ELF-1 (cell line): ENCODE data around the gene AQP9.
"Not testable (repeated sequence)": the region's sequence is repeated elsewhere in the genome, so short reads cannot be mapped to it uniquely, and the experiment has no call there.

Source experiments
- DNase-seq: peaks from one replicate; pipeline ENCODE4 v3.0.0-alpha.2; 2016; ENCODE audit warnings: low read depth, low spot score

AQP9 gene

GRCh38 chr15:58179741-58180381 lies 41.7 kb downstream of the AQP9 start:
- no peak for DNase-seq

- peak; percentile 81 for DNase-seq
These were observed 44.4 kb downstream of the AQP9 start for GRCh38 chr15:58182460-58183163.

GRCh38 chr15:58185439-58185838 lies 47.3 kb downstream of the AQP9 start:
- DNase-seq = no peak

DNA sequence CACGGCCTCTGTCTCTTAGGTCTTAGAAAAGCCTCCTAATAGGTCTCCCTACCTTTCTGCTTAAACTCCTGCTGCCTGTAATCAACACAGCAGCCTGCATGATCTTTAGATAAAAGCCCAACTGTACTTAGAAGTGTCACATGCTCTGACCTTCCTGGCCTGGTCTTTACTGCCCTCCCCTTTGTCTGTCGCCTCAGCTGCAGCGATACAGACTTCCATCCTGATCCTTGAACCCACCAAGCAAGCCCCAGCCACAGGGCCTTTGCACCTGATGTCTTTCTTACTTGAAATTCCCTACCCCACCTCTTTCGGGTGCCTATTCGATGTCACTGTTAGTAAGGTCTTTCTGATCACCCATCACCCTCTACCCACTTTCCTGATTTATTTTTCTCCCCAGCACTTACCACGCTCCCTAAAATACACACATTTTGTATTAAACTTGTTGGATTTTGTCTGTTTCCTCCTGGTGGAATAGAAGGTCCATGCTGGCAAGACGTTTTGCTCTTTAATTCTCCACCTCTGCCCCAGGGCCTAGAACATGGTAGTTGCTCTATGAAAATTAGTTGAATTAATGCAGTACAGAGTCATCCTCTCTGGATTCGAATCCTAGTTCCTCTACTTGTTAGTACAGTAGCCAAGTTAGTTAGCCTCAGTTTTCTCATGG lies 51.1 kb downstream of the AQP9 start:
- DNase-seq = no peak

GRCh38 chr15:58190419-58190818 lies 52.2 kb downstream of the AQP9 start:
- no peak for DNase-seq

- peak; percentile 47 for DNase-seq
These were observed 55.5 kb downstream of the AQP9 start for GRCh38 chr15:58193636-58194035.

- no peak for DNase-seq
These were observed 62.6 kb downstream of the AQP9 start for GRCh38 chr15:58200739-58201138.

DNA sequence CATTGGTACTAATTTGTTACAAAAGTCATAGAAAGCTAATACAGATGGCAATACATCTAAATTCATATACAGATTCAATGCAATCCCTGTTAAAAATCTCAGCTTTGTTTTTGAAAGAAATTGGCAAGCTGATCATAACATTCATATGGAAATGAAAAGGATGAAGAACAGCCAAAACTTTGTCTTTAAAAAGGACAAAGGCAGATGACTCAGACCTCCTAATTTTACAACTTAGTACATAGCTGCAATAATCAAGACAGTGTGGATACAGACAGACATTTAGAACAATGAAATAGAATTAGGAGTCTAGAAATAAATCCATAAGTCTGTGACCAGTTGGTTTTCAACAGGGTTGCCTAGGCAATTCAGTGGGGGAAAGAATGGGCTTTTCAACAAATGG lies 63.3 kb downstream of the AQP9 start:
- DNase-seq = no peak

DNA sequence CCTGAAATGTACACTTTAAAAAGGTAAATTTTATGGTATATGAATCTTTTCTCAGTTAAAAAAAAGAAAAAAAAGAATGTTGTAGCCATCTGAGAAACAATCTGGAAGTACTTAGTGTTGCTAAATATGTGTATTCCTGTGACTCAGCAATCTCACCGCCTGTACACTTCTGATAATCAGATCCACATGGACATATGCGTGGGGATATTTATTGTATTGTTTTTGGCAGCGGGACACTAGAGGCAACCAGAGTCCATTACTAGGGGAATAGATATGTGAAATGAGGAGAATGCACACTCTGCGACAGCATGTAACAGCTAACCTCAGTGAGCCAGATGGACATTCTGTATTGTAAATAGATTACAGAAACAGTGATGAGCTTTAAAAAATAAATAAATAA lies 65.4 kb downstream of the AQP9 start:
- DNase-seq = no peak

GRCh38 chr15:58206151-58206550 lies 68.0 kb downstream of the AQP9 start:
- DNase-seq = no peak

DNA sequence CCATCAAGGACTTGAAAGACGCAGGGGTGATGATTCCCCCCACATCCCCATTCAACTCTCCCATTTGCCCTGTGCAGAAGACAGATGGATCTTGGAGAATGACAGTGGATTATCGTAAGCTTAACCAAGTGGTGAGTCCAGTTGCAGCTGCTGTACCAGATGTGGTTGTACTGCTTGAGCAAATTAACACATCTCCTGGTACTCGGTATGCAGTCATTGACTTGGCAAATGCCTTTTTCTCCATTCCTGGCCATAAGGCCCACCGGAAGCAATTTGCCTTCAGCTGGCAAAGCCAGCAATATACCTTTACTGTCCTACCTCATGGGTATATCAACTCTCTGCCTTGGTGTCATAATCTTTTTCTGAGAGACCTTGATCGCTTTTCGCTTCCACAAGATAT lies 70.0 kb downstream of the AQP9 start:
- DNase-seq = not testable (repeated sequence)

GRCh38 chr15:58209007-58209481 lies 70.9 kb downstream of the AQP9 start:
- not testable (repeated sequence) for DNase-seq

DNA sequence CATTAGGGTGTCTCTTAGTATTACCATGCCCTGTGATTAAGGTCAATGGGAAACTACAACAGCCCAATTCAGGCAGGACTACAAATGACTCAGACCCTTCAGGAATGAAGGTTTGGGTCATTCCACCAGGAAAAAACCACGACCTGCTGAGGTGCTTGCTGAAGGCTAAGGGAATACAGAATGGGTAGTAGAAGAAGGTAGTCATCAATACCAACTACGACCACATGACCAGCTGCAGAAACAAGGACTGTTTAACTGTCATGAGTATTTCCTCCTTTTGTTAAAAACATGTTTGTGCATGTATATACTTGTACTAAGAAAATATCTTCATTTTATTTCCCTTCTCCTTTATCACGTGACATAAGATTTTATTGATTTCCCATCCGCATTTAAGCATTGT lies 71.8 kb downstream of the AQP9 start:
- not testable (repeated sequence) for DNase-seq

DNA sequence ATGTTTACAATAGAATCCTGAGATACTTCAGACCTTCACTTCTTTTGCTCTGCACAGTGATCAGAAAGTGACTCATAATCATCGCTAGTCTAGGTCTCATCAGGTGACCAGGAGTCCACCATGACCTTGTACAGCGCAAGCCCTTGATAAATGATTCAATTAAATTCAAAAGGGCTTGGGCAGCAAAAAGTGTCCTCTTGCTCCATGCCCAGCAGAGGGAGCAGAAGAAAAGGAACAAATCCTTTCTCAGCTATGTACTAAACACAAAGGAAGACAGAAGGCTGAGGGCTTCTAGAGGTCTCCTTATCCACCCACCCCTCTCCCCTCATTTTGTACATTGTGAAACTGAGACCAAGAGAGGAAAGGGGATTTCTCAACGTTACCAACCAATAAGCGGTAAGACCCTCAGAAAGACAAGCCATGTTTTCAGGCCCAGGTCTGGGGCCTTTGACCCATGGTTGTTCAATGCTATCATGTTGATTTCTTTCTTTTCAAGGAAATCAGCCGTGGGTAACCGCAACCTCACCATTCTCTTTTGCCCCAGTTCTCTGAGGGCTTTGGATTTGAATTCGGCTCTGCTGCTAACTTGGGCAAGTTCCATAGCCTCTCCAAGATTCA lies 74.8 kb downstream of the AQP9 start:
- no peak for DNase-seq

DNA sequence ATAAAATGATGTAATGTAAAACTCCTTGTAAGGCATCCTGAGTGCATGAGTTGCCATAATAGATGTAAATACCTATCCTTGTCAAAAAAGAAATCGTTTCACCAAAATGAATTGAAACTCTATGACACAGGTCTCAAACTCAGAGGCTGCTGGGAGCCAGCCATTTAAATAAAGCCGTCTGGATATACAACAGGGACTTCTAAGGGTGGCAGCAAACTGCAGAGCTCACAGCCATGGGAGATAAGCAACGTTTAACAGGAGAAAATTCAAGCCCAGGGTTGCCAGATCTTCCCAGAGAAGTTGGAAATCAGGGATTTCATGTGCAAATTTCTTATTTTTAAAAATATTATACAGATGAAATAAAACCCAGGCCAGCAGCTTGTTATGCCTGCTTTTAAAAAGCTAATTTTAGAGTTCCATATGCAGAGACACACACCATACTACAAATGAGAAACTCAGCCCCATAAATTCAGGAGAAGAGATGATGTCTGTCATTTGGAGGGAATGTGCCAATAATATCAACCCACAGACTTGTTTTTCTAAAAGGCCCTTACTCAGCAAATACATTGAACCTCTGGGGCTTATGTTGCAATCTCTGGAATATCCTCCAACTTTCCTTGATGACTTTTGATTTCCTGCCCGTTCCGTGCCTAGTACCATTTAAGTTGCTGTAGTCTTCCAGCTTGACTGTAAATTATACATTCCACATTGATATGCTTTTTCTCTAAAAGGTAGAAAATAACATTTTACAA lies 75.6 kb downstream of the AQP9 start:
- DNase-seq = no peak

DNA sequence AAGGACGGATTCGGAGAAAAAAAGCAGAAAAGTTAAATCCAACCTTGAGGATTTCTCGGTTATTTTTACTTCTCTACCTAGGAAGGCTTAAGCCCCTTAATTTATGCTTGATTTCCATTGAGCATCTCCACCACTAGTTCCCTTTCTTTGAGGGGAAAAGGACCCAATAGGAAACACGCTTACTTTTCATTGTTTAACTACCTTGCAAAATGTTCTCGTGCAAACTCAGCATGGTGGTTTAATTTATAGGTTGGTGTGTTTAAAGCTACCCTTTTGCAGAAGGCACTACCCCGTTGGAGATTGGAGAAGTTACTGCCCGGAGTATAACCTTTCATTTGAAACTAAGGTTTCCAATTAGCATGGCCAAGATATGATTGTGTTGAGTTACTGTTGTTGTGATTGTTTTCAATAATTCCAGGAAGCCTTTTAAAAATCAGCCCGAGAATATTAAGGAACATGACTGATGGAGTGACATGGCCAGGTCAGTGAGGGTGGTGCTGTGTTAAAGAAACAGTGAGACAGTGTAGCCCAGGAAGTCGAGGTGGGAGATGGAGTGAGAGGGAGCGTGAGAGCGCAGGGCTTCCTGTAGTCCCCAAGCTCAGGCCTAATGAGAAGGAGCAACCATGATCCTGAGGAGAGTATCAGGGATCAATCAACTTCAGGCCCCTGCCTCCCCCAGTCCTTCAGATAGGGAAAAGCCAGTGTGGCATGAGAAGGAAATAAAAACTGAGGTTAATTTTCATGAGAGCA lies 76.6 kb downstream of the AQP9 start:
- DNase-seq = no peak

DNA sequence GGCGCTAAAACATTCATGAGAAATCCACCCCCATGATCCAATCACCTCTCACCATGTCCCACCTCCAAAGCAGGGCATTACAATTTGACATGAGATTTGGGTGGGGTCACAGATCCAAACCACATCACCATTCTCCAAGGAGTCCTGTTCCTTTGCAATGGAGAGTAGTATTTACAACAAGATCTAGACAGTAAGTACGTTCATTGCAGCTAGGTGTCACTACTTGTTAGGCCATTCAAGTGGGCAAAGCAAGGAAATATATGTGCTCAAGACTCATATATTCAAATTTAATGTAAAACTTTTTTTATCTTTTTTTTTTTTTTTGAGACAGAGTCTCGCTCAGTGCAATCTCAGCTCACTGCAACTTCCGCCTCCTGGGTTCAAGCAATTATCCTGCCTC lies 79.3 kb downstream of the AQP9 start:
- no peak for DNase-seq

- peak; percentile 47 for DNase-seq
These were observed 83.5 kb downstream of the AQP9 start for GRCh38 chr15:58221591-58222241.

GRCh38 chr15:58222679-58223078 lies 84.5 kb downstream of the AQP9 start:
- DNase-seq = no peak

DNA sequence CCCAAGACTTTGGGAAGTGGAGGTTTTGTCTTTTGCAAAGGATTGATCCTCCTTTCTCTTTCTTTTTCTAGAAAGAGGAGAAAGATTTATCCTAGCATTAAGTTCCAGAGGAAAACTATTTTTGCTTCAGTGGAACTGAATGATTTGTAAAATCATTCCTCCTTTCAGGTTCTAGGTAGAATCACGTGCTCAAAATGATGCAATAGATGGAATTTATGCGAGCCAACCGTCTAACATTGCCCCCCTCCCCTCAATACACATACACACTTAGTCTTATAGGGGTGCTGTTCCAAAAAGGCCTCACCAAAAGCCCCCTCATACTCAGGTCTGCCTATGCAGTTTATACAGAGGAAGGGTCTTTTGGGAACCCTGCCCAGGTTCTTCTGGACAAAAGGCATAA lies 85.3 kb downstream of the AQP9 start:
- DNase-seq = no peak
